Ovary (tissue), 3 donors: ENCODE measurements around the gene ZNF23.

Experiments used
- CTCF ChIP-seq, 3 donors: fragments of 450-650 bp in 2 of 3; fragments of 200-600 bp in 1 of 3; IDR thresholded peaks; one replicate each; pipeline versions ENCODE4 v1.5.1 to v1.8.0; 2016 to 2022; ENCODE audit warnings: antibody characterized with exemption in 3 of 3, mild to moderate bottlenecking in 1 of 3
- EP300 ChIP-seq: sonication (generic); formaldehyde crosslinking; IDR thresholded peaks from one replicate; pipeline ENCODE4 v1.6.1; 2017; ENCODE audit warnings: antibody characterized with exemption
- POLR2A ChIP-seq: fragments of 450-650 bp; IDR thresholded peaks from one replicate; pipeline ENCODE4 v1.6.1; 2017; ENCODE audit warnings: antibody characterized with exemption, mild to moderate bottlenecking, moderate library complexity
- donor health status: DM: no; HTN: no; CAD: no.

GRCh38 chr16:71456801-71457200 lies 5.2 kb downstream of the ZNF23 start:
- TF ChIP-seq CTCF (IDR thresholded peaks at IDR 0.05), result no peak
- TF ChIP-seq POLR2A, result no peak
- no peak for TF ChIP-seq EP300
